H9 (cell line): ENCODE data around the gene CTIF. TPM values are rescaled to one million over a fixed set of nuclear protein-coding genes. Genes with fewer than 3 reads are reported as not detected.

Experiments
- DNase-seq: peaks from one replicate; pipeline ENCODE4 v3.0.0-alpha.2; 2017
- H2AFZ ChIP-seq: one replicate; pipeline ENCODE4 v1.6.1; 2013; ENCODE audit warnings: mild to moderate bottlenecking, low read length, control low read depth, moderate library complexity
- H2AK5ac ChIP-seq: 2 replicates; pipeline ENCODE4 v1.6.1; 2013; ENCODE audit warnings: low read length, control low read depth, mixed read lengths; ENCODE audit not compliant: insufficient read length
- H2BK120ac ChIP-seq: one replicate; pipeline ENCODE4 v1.6.1; 2013; ENCODE audit warnings: low read depth, mild to moderate bottlenecking, low read length, control low read depth, inconsistent platforms; ENCODE audit not compliant: poor library complexity, severe bottlenecking
- H2BK12ac ChIP-seq: 2 replicates; pipeline ENCODE4 v1.6.1; 2013; ENCODE audit warnings: low read length, control low read depth, mixed read lengths, low read depth; ENCODE audit not compliant: insufficient read length
- H2BK15ac ChIP-seq: 2 replicates; pipeline ENCODE4 v1.6.1; 2013; ENCODE audit warnings: low read depth, low read length, control low read depth
- H2BK20ac ChIP-seq: one replicate; pipeline ENCODE4 v1.6.1; 2013; ENCODE audit warnings: low read depth, mild to moderate bottlenecking, low read length, control low read depth, inconsistent platforms; ENCODE audit not compliant: poor library complexity, severe bottlenecking
- H2BK5ac ChIP-seq: 2 replicates; pipeline ENCODE4 v1.6.1; 2013; ENCODE audit warnings: low read length, control low read depth, mixed read lengths; ENCODE audit not compliant: insufficient read length
- H3K14ac ChIP-seq: 2 replicates; pipeline ENCODE4 v1.6.1; 2013; ENCODE audit warnings: low read length, control low read depth; ENCODE audit not compliant: insufficient read depth
- H3K18ac ChIP-seq: 2 replicates; pipeline ENCODE4 v1.6.1; 2013; ENCODE audit warnings: low read depth, mild to moderate bottlenecking, mixed read lengths, low read length, control low read depth; ENCODE audit not compliant: insufficient read length
- H3K23ac ChIP-seq: 2 replicates; pipeline ENCODE4 v1.6.1; 2013; ENCODE audit warnings: low read length, control low read depth, mixed read lengths, low read depth; ENCODE audit not compliant: insufficient read length
- H3K23me2 ChIP-seq: 2 replicates; pipeline ENCODE4 v1.6.1; 2013; ENCODE audit warnings: low read depth, mild to moderate bottlenecking, mixed read lengths, low read length, control low read depth; ENCODE audit not compliant: insufficient read length, poor library complexity, severe bottlenecking
- H3K27ac ChIP-seq: 2 replicates; pipeline ENCODE4 v1.5.1; 2013; ENCODE audit warnings: low read length, control low read depth, mixed read lengths, low read depth; ENCODE audit not compliant: insufficient read length
- H3K27me3 ChIP-seq: 2 replicates; pipeline ENCODE4 v1.6.1; 2013; ENCODE audit warnings: low read length, control low read depth, inconsistent platforms; ENCODE audit not compliant: insufficient read depth
- H3K4ac ChIP-seq: 2 replicates; pipeline ENCODE4 v1.6.1; 2013; ENCODE audit warnings: low read depth, mild to moderate bottlenecking, control low read depth, inconsistent platforms, low read length, moderate library complexity
- H3K4me1 ChIP-seq: 2 replicates; pipeline ENCODE4 v1.6.1; 2013; ENCODE audit warnings: low read length, control low read depth, inconsistent platforms; ENCODE audit not compliant: insufficient read depth
- H3K4me2 ChIP-seq: 2 replicates; pipeline ENCODE4 v1.6.1; 2013; ENCODE audit warnings: low read length, control low read depth, mixed read lengths; ENCODE audit not compliant: insufficient read length, insufficient read depth
- H3K56ac ChIP-seq: 2 replicates; pipeline ENCODE4 v1.6.1; 2013; ENCODE audit warnings: low read depth, mild to moderate bottlenecking, mixed read lengths, low read length, control low read depth; ENCODE audit not compliant: insufficient read length
- H3K79me1 ChIP-seq: 2 replicates; pipeline ENCODE4 v1.6.1; 2013; ENCODE audit warnings: low read depth, mild to moderate bottlenecking, moderate library complexity, low read length, control low read depth, inconsistent platforms; ENCODE audit not compliant: insufficient read depth, poor library complexity, severe bottlenecking
- H3K79me2 ChIP-seq: 2 replicates; pipeline ENCODE4 v1.6.1; 2013; ENCODE audit warnings: low read length, control low read depth, inconsistent platforms; ENCODE audit not compliant: insufficient read depth
- H3K9ac ChIP-seq: 2 replicates; pipeline ENCODE4 v1.6.1; 2013; ENCODE audit warnings: low read length, control low read depth, mixed read lengths; ENCODE audit not compliant: insufficient read length; ENCODE audit errors: extremely low read depth
- H3K9me3 ChIP-seq: one replicate; pipeline ENCODE4 v1.6.1; 2013; ENCODE audit warnings: low read depth, low read length, inconsistent platforms; ENCODE audit not compliant: control insufficient read depth
- H3T11ph ChIP-seq: one replicate; pipeline ENCODE4 v1.6.1; 2013; ENCODE audit warnings: mild to moderate bottlenecking, low read length, control low read depth, inconsistent platforms
- H4K20me1 ChIP-seq: one replicate; pipeline ENCODE4 v1.6.1; 2013; ENCODE audit not compliant: control insufficient read depth, insufficient read length, insufficient read depth
- H4K5ac ChIP-seq: 2 replicates; pipeline ENCODE4 v1.6.1; 2013; ENCODE audit warnings: low read depth, mild to moderate bottlenecking, mixed read lengths, low read length, control low read depth; ENCODE audit not compliant: insufficient read length
- H4K8ac ChIP-seq: replicated peaks from 2 replicates; pipeline ENCODE4 v1.6.1; 2013; ENCODE audit warnings: low read length, control low read depth, mixed read lengths, low read depth; ENCODE audit not compliant: insufficient read length
- H4K91ac ChIP-seq: 2 replicates; pipeline ENCODE4 v1.6.1; 2013; ENCODE audit warnings: low read depth, mild to moderate bottlenecking, moderate library complexity, mixed read lengths, low read length, control low read depth; ENCODE audit not compliant: insufficient read length
- H3K27ac Mint-ChIP-seq, 3 experiments: 2 replicates in 2 of 3; 3 replicates in 1 of 3; pipeline ENCODE4 v1.8.0; 2020 to 2021; ENCODE audit warnings: mixed read lengths in 3 of 3, mild to moderate bottlenecking in 1 of 3, moderate library complexity in 1 of 3
- H3K27me3 Mint-ChIP-seq: 2 replicates; pipeline ENCODE4 v1.8.0; 2021; ENCODE audit warnings: low read depth, mild to moderate bottlenecking, moderate library complexity, mixed read lengths
- H3K36me3 Mint-ChIP-seq, 3 experiments: 2 replicates in 2 of 3; 3 replicates in 1 of 3; pipeline ENCODE4 v1.8.0; 2020 to 2021; ENCODE audit warnings: low read depth in 3 of 3, mixed read lengths in 3 of 3; ENCODE audit not compliant: insufficient read depth in 1 of 3
- H3K4me1 Mint-ChIP-seq, 2 experiments: 2 replicates each; pipeline ENCODE4 v1.8.0; 2020; ENCODE audit warnings: mixed read lengths in 2 of 2
- H3K4me3 Mint-ChIP-seq, 2 experiments: 2 replicates in 1 of 2; 3 replicates in 1 of 2; pipeline ENCODE4 v1.8.0; 2020 to 2021; ENCODE audit warnings: mild to moderate bottlenecking in 2 of 2, mixed read lengths in 2 of 2, moderate library complexity in 1 of 2
- H3K9me3 Mint-ChIP-seq, 2 experiments: 2 replicates in 1 of 2; 3 replicates in 1 of 2; pipeline ENCODE4 v1.8.0; 2020; ENCODE audit warnings: mild to moderate bottlenecking in 2 of 2, mixed read lengths in 2 of 2, moderate library complexity in 1 of 2
- CTCF ChIP-seq: fragments of 200-600 bp; sonication (generic); conservative IDR thresholded peaks from 3 replicates; pipeline ENCODE4 v1.8.0; 2021; ENCODE audit warnings: antibody characterized with exemption, mild to moderate bottlenecking
- WGBS: extraction: QIAGEN DNeasy Blood & Tissue Kit; methylation state at CpG from one replicate; pipeline ENCODE4 v1.1.7; 2013; ENCODE audit warnings: missing lambda C conversion rate, low lambda C conversion rate, mixed read lengths; ENCODE audit not compliant: insufficient read length; ENCODE audit errors: extremely low coverage; 5-methylcytosine and 5-hydroxymethylcytosine counted together
- total RNA-seq: library from RNA; stranded (reverse); gene quantifications from 2 replicates; pipeline ENCODE4 v1.2.1, GENCODE V29; 2021

Gene CTIF
- total RNA-seq, 1 experiment from 2014 or later = 15.8 TPM

GRCh38 chr18:48868468-48869466, 329.9 kb downstream of the CTIF start:
- WGBS = no CpG with 5 or more reads among the region's 14 CpGs
- H3K4me1 Mint-ChIP-seq = peaks cover 12 to 16% of the 10 kb centered on the region in 2 experiments
- no peaks in the 10 kb centered on the region for H3K27me3 ChIP-seq
- no peak overlapping the region for H2BK12ac ChIP-seq
- no peaks in the 10 kb centered on the region for H3K79me2 ChIP-seq
- no peak overlapping the region for H4K91ac ChIP-seq
- no peak overlapping the region for H3K4ac ChIP-seq
- H3K4me3 Mint-ChIP-seq = no peak overlapping the region
- no peaks in the 10 kb centered on the region for H3K4me1 ChIP-seq
- no peaks in the 10 kb centered on the region for H3K79me1 ChIP-seq
- H3K9ac ChIP-seq = no peak overlapping the region
- no peak overlapping the region for H3K18ac ChIP-seq
- no peak overlapping the region for H2AFZ ChIP-seq
- H2BK120ac ChIP-seq = no peak overlapping the region
- H3K14ac ChIP-seq = 0 out of 2 replicates have a peak overlapping the region, but pooled peaks have one; percentile 16
- no peak overlapping the region for H4K5ac ChIP-seq
- no peaks in the 10 kb centered on the region for H3K9me3 ChIP-seq
- TF ChIP-seq CTCF = no peak
- H3K27ac Mint-ChIP-seq = peak overlapping the region in 2 of 3 experiments; percentile 29 to 39; a peak in 1 of 7 replicates
- no peak overlapping the region for H3K23ac ChIP-seq
- DNase-seq = no peak
- no peaks in the 10 kb centered on the region for H3K23me2 ChIP-seq
- no peaks in the 10 kb centered on the region; a peak in 1 of 7 replicates for H3K36me3 Mint-ChIP-seq
- H3T11ph ChIP-seq = no peak overlapping the region
- no peak overlapping the region for H3K4me2 ChIP-seq
- no peak overlapping the region for H2BK5ac ChIP-seq
- no peak overlapping the region for H3K56ac ChIP-seq
- peaks cover 9% of the 10 kb centered on the region for H3K27me3 Mint-ChIP-seq
- H2AK5ac ChIP-seq = no peak overlapping the region
- no peak overlapping the region for H2BK15ac ChIP-seq
- no peak overlapping the region for H3K27ac ChIP-seq
- no peak overlapping the region for H4K8ac ChIP-seq
- no peaks in the 10 kb centered on the region for H4K20me1 ChIP-seq
- H2BK20ac ChIP-seq = no peak overlapping the region
- 0 out of 5 replicates have a peak, but pooled peaks cover 0 to 2% of the 10 kb centered on the region in 2 experiments for H3K9me3 Mint-ChIP-seq
